HG03432 (cell line): ENCODE data around the gene IGSF21.

Experiments
- ATAC-seq: cut with Tn5 transposase; IDR thresholded peaks from one replicate; pipeline ENCODE4 v1.9.1; 2021; ENCODE audit warnings: mild to moderate bottlenecking, moderate library complexity; ENCODE audit not compliant: unreplicated experiment

IGSF21 gene

DNA sequence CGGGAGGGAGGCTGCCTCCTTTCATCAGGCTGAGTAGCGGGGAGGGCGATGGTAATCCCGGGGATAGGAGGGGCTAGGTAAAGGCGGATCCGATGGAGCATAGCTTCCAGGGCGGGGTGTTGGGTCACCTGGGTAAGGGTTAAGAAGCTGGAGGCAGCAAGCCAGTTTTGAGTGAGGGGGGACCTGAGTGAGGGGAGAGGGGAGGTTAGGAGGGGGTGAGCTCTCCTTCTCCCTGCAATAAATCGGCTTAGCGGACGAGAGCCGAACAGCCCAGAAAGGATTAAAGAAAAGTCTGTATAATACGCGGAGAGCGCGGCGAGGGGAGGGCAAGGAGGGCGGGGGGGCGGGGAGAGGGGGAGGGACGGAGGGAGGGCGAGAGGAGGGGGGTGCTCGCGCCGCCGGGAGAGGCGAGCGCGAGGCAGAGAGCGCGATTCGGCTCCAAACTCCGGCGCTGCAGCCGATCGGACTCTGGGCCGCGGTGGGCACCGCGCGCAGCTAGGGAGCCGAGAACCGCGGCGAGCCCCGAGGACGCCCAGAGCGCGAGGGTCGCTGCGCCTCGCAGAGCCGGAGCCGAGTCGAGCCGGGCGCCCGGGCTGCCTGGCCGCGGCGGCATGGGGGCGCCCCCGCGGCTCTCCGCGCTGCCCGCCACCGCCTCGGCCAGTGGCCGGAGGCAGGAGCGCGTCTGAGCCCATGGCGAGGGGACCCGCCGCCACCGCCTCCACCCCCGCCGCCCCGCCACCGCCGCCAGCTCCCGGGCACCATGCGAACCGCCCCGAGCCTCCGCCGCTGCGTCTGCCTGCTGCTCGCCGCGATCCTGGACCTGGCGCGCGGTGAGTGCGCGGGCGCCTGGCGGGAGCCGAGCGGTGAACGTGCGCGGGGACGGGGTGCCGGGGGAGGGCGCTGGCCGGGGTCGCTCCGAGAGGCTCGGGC lies at the start of gene IGSF21:
Gene IGSF21, plus strand, starts transcription at position 430 of the 930 bp plus-strand sequence. Its CDS starts 331 bp downstream, at position 761.
- no peak for ATAC-seq

GRCh38 chr1:18058206-18058921 lies 49.2 kb upstream of the IGSF21 start:
- ATAC-seq: no peak

DNA sequence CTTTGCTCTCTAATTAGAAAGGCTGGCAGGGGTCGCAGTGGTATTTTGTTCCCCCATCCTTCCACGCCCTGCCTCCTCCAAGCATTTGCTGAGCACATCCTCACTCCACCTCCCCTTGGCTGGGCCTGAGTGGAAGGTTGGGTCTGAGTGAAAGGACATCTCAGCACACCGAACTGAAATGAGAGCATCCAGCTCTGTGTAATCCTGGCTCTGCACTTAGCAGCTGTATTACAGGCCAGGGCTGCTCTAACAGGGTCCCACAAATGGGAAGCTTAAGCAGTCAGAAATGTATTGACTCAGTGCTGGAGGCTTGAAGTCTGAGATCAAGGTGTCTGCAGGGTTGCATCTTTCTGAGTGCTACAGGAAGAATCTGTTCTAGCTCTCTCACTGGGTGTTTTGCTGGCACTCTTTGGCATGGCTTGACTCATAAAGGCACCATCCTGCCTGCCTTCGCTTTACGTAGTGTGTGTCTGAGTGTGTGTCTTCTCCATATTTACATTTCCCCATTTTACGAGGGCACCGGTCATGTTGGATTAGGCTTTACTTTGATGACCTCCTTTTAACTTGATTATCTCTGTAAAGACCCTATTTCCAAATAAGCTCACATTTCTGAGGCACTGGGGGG lies 48.5 kb upstream of the IGSF21 start:
- ATAC-seq: no peak

- no peak for ATAC-seq
These were observed 47.2 kb upstream of the IGSF21 start for GRCh38 chr1:18060366-18060765.

DNA sequence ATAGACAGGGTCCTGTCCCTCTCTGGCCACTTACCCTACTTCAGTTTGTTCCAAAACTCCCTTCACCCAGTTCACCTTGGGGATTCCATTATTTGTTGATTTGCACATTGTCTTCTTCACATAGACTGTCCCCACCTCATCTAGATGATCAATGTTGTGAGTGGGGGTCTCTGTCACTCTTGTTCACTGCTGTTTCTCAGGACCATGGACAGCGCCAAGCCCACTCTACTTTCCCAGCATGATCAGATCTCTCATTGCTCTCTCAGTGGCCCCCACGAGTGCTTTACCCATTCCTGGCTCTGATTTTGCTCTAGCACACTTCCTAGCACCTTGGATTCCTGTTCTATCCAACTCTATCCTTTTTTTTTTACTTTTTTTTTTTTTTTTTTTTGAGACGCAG lies 45.4 kb upstream of the IGSF21 start:
- ATAC-seq: no peak

DNA sequence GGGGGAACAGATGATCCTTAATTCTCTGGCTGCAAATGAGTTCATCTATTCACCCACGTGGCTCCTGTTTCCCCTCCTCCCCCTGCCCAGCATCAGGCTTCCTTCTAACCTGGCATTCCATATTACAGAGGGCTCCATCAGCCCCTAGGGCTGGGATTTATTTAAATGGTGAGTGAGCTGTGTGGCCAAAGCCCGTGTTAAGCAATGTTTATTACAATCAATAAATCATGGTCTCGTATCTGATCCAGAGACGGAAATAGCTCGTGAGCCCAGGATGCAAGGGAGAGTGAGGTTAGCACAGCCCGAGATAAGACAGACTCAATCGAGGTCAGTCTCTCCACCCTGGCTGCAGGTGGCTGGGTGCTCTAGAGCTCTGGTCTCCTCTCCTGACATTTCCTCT lies 43.1 kb upstream of the IGSF21 start:
- ATAC-seq: no peak

DNA sequence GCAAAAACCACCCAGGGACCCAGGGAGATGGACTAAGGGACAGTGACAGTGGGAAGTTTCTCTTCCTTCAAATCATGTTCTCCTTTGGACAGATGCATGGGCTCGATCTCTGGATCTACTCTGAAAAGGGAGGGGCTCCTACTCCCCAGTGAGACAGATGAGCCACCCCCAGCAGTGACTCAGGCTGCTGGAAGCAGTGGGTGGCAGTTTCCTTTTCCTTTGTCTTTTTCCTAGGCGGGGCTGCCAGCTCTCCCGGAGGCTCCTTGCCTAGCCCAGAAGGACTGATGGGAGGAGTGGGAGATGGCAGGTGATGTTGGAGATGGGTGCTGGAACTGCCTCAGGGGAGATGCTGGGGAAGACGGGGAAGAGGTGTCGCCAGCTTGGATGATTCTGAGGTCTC lies 41.0 kb upstream of the IGSF21 start:
- no peak for ATAC-seq

DNA sequence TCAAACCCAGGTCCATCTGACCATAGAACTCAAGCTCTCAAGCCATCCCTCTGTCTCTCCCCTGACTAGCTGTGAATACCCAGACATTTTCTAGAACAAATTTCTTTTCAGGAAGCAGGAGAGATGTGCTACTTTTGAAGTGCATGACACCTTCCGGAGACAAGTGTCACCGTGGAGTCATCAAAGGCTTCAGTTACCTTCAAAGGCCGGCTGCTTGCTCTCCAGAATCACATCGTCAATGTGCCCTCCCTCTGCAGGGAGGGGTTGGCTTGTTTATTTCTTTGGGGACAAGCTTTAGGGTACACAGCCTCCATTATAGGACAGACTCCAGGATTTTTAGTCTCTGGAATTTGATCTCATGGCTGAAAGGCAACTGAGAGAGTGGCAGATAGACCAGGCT lies 37.7 kb upstream of the IGSF21 start:
- ATAC-seq: no peak

GRCh38 chr1:18072066-18072465 lies 35.5 kb upstream of the IGSF21 start:
- no peak for ATAC-seq

DNA sequence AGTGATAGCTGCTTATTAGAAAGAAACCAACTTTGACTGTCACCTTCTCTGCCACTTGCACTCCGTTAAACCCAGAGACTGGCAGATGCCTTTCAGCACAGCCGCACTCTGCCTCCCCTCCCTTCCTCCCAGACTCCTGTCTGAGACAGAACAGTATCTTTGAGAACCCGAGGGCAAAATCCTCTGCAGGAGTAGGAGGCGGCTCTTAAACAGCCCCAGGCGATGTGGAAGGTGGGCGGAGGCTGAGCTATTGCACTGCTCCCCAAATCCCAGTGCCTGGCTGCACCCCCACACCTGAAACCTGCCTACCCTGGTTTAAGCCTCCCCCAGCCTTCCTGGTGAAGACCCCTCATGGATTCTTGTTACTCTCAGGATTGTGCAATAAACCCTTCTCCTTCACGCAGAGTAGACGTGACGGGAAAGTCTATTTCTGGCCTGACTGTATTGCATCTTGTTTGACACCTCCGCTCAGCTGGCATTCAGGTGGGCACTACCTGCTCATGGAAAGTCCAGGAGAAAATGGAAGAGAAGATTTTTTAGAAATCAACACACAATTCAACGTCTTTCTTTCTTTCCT lies 34.4 kb upstream of the IGSF21 start:
- ATAC-seq: no peak

- ATAC-seq: no peak
These were observed 29.9 kb upstream of the IGSF21 start for GRCh38 chr1:18077657-18078215.

GRCh38 chr1:18079941-18080735 lies 27.5 kb upstream of the IGSF21 start:
- no peak for ATAC-seq

DNA sequence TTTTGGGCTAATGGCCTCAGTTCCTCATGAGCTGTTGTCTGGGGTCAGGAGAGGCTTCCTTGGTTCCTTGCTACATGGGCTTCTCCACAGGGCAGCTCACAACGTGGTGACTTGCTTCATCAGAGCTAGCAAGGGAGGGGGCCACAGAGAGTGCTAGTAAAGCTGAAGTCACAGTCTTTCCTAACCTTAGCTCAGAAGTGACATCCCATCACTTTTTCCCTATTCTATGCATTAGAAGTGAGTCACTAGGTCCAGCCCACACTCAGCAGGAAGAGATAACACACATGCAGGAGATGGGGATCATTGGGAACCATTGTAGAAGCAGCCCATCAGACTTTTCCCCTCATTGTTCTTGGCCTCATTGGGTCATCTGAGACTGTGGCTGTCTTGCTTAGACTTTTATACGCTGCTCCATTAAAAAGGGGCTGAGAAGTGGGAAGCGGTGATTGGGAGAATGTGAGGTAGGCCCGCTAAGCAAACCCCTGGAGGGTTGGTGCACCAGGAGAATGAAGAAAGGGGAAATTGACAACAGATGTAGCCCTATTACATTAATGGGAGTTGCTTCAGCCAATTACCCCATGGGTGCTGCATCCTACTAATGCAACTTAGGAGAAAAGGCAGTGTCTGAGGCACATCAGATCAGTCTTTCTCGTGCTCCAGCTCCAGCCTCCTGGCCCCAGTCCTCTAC lies 22.1 kb upstream of the IGSF21 start:
- no peak for ATAC-seq

GRCh38 chr1:18088077-18088594 lies 19.5 kb upstream of the IGSF21 start:
- ATAC-seq: no peak

DNA sequence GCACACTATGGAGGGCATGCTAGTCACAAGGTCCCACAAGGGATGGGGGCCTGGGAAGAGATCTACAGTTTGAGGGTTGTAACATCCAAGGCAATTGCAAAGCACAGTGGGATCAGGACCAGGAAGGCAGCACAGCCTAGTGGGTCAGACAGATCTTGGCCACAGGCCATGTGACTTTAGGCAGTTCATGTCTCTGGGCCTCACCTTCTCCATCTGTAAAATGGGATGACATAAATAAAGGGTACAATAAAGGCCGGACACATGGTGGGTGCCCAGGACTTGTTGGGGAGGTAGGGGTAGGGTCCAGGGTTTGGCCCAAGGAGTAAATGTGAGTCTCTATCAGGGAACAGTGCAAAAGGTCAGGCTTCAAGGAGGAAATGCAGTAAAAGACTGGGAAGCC lies 18.1 kb upstream of the IGSF21 start:
- no peak for ATAC-seq

- ATAC-seq: no peak
These were observed 17.0 kb upstream of the IGSF21 start for GRCh38 chr1:18090636-18091035.

DNA sequence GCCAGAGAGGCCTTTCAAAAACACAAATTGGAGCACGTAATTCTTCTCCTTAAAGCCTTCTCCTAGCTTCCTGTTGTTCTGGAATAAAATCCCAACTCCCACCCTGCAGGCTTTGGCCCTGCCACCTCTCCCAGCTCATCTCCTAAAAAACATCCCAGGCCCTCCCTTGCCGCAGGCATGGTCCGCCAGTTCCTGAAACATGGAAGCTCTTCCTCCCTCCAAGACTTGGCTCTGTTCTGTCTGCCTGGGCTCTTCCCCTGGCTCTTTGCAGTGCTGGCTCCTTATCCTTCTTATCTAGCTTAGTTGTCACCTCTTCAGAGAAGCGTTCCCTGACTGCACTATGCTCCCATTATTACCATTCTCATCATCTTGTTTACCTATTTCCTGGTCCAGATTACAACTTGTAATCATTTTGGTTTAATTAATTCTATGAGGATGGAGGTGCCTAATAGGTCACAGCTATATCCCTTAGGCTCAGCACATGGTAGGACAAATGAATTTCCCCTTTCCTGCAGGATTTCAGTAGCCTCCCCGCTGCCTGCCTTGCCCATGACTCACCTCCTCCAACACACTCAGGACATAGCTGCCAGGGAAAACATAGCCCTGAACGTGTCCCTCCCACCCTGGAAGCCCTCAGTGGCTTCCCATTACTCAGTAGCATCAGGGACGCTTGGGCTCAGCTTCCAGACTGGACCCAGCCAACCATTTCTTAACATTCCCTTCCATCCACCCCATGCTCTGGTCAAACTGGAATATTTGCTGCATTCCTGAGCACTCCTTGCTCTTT lies 15.7 kb upstream of the IGSF21 start:
- ATAC-seq: no peak

- ATAC-seq: no peak
These were observed 14.4 kb upstream of the IGSF21 start for GRCh38 chr1:18093193-18093592.

DNA sequence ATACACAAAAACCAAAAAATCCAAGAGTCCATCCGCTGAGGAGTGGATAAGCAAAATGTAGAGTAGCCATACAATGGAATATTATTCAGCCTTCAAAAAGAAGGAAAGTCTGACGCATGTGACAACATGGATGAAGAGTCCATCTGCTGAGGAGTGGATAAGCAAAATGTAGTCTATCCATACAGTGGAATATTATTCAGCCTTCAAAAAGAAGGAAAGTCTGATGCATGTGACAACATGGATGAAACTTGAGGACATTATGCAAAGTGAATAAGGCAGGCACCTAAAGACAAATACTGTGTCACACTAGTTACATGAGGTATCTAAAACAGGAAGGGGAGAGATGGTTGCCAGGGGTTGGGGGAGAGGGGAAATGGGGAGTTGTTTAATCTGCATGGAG lies 14.0 kb upstream of the IGSF21 start:
- ATAC-seq: no peak
